H1 (cell line): ENCODE measurements around the gene TNFSF4. TPM values are rescaled to one million over a fixed set of nuclear protein-coding genes. Genes with fewer than 3 reads are reported as not detected.

Source experiments
- CTCF ChIA-PET: fragments of 300-600 bp; sonication (Branson Sonifier 250); formaldehyde crosslinking; loops from one replicate; lab custom pipeline; 2021; ENCODE audit not compliant: partially characterized antibody; lab: Charles Lee
- POLR2A ChIA-PET: fragments of 300-600 bp; sonication (Branson Sonifier 250); formaldehyde crosslinking; loops from one replicate; lab custom pipeline; 2021; ENCODE audit warnings: inconsistent platforms; ENCODE audit not compliant: partially characterized antibody; lab: Charles Lee
- DNase-seq, 2 experiments: peaks; one replicate each; pipeline versions ENCODE4 v3.0.0 to v3.0.0-alpha.2; 2010 to 2022; ENCODE audit warnings: low spot score in 2 of 2, low read depth in 1 of 2, mixed read lengths in 1 of 2
- FAIRE-seq: peaks from 2 replicates; lab custom pipeline; 2011; peaks lifted over from hg19 to GRCh38; lab: Jason Lieb, UNC
- H2AFZ ChIP-seq: 2 replicates; pipeline ENCODE4 v1.8.1; 2012; ENCODE audit warnings: low read length, inconsistent platforms
- H2AK5ac ChIP-seq: 2 replicates; pipeline ENCODE4 v1.6.1; 2013; ENCODE audit warnings: low read depth, low read length
- H2BK120ac ChIP-seq: replicated peaks from 2 replicates; pipeline ENCODE3; 2013; ENCODE audit warnings: low read depth, low read length, inconsistent platforms
- H2BK12ac ChIP-seq: 2 replicates; pipeline ENCODE4 v1.6.1; 2013; ENCODE audit warnings: low read depth, low read length
- H2BK15ac ChIP-seq: 2 replicates; pipeline ENCODE4 v1.6.1; 2013; ENCODE audit warnings: low read length
- H2BK20ac ChIP-seq: 2 replicates; pipeline ENCODE4 v1.6.1; 2013; ENCODE audit warnings: low read length
- H2BK5ac ChIP-seq: 2 replicates; pipeline ENCODE4 v1.6.1; 2013; ENCODE audit warnings: low read depth, low read length
- H3K14ac ChIP-seq: 2 replicates; pipeline ENCODE4 v1.6.1; 2013; ENCODE audit warnings: inconsistent platforms; ENCODE audit not compliant: insufficient read length
- H3K18ac ChIP-seq: 2 replicates; pipeline ENCODE4 v1.6.1; 2013; ENCODE audit warnings: low read length; ENCODE audit errors: extremely low read depth
- H3K23ac ChIP-seq: 2 replicates; pipeline ENCODE4 v1.6.1; 2013; ENCODE audit warnings: inconsistent platforms; ENCODE audit not compliant: insufficient read length
- H3K23me2 ChIP-seq: 2 replicates; pipeline ENCODE4 v1.6.1; 2013; ENCODE audit warnings: low read depth, low read length
- H3K27ac ChIP-seq: 2 replicates; pipeline ENCODE4 v1.6.1; 2011; ENCODE audit warnings: low read depth, low read length, inconsistent platforms
- H3K27me3 ChIP-seq, 4 experiments: replicated peaks in 1 of 4; 1 replicate in 1 of 4; 2 replicates in 3 of 4; pipeline versions ENCODE4 v1.6.1 to v1.8.1; 2011 to 2013; ENCODE audit warnings: low read length in 3 of 4, mild to moderate bottlenecking in 3 of 4, inconsistent platforms in 2 of 4, mixed read lengths in 2 of 4, moderate library complexity in 1 of 4; ENCODE audit not compliant: control insufficient read depth in 3 of 4, insufficient read depth in 3 of 4; ENCODE audit errors: extremely low read depth in 1 of 4
- H3K36me3 ChIP-seq, 4 experiments: 2 replicates each; pipeline versions ENCODE4 v1.6.1 to v1.8.1; 2011 to 2013; ENCODE audit warnings: mild to moderate bottlenecking in 4 of 4, low read length in 3 of 4, moderate library complexity in 2 of 4, control low read depth in 1 of 4, inconsistent platforms in 1 of 4; ENCODE audit not compliant: insufficient read depth in 4 of 4, control insufficient read depth in 2 of 4
- H3K4ac ChIP-seq: replicated peaks from 2 replicates; pipeline ENCODE3; 2013; ENCODE audit warnings: low read length, low read depth, mixed read lengths, inconsistent platforms; ENCODE audit not compliant: insufficient read length
- H3K4me1 ChIP-seq, 4 experiments: replicated peaks in 1 of 4; 1 replicate in 1 of 4; 2 replicates in 3 of 4; pipeline versions ENCODE4 v1.6.1 to v1.8.1; 2011 to 2013; ENCODE audit warnings: low read length in 3 of 4, inconsistent platforms in 2 of 4, mixed read lengths in 1 of 4; ENCODE audit not compliant: insufficient read depth in 4 of 4, control insufficient read depth in 3 of 4
- H3K4me2 ChIP-seq, 2 experiments: 2 replicates each; pipeline versions ENCODE4 v1.6.1 to v1.8.1; 2011 to 2013; ENCODE audit warnings: low read depth in 2 of 2, low read length in 2 of 2, control low read depth in 1 of 2, inconsistent platforms in 1 of 2, mild to moderate bottlenecking in 1 of 2; ENCODE audit not compliant: insufficient read depth in 1 of 2
- H3K4me3 ChIP-seq, 4 experiments: fragments of 200-600, 300-600 bp in 1 of 4; sonication (generic), shearing (Covaris generic), sonication (Bioruptor Twin) in 1 of 4; 2 replicates each; pipeline versions ENCODE4 v1.5.1 to v1.8.1; 2011 to 2016; ENCODE audit warnings: low read length in 4 of 4, low read depth in 3 of 4, control low read depth in 2 of 4, inconsistent platforms in 2 of 4, mild to moderate bottlenecking in 2 of 4, mixed read lengths in 1 of 4, moderate library complexity in 1 of 4; ENCODE audit not compliant: insufficient read depth in 2 of 4; ENCODE audit errors: extremely low read depth in 1 of 4
- H3K56ac ChIP-seq: replicated peaks from 2 replicates; pipeline ENCODE3; 2013; ENCODE audit warnings: low read depth, mild to moderate bottlenecking, mixed read lengths, low read length, inconsistent platforms; ENCODE audit not compliant: insufficient read length
- H3K79me1 ChIP-seq: 2 replicates; pipeline ENCODE4 v1.6.1; 2013; ENCODE audit warnings: low read depth, low read length, control low read depth
- H3K79me2 ChIP-seq, 2 experiments: 2 replicates each; pipeline versions ENCODE4 v1.6.1 to v1.8.1; 2012 to 2013; ENCODE audit warnings: low read length in 2 of 2, mild to moderate bottlenecking in 2 of 2, inconsistent platforms in 1 of 2; ENCODE audit not compliant: insufficient read depth in 2 of 2, control insufficient read depth in 1 of 2
- H3K9ac ChIP-seq, 4 experiments: replicated peaks in 1 of 4; 1 replicate in 1 of 4; 2 replicates in 3 of 4; pipeline versions ENCODE4 v1.6.1 to v1.8.1; 2011 to 2013; ENCODE audit warnings: low read depth in 3 of 4, low read length in 3 of 4, control low read depth in 2 of 4, mild to moderate bottlenecking in 2 of 4, moderate library complexity in 2 of 4, inconsistent platforms in 1 of 4; ENCODE audit errors: extremely low read depth in 1 of 4
- H3K9me3 ChIP-seq, 2 experiments: 2 replicates each; pipeline versions ENCODE4 v1.6.1 to v1.8.1; 2012 to 2013; ENCODE audit warnings: mild to moderate bottlenecking in 2 of 2, moderate library complexity in 2 of 2, control low read depth in 1 of 2, inconsistent platforms in 1 of 2, low read depth in 1 of 2, low read length in 1 of 2, mixed read lengths in 1 of 2; ENCODE audit not compliant: insufficient read depth in 2 of 2
- H4K20me1 ChIP-seq, 2 experiments: replicated peaks in 1 of 2; 2 replicates each; pipeline versions ENCODE3 to v1.8.1; 2011 to 2013; ENCODE audit warnings: inconsistent platforms in 2 of 2, low read length in 2 of 2, mild to moderate bottlenecking in 1 of 2; ENCODE audit not compliant: insufficient read depth in 2 of 2, control insufficient read depth in 1 of 2
- H4K5ac ChIP-seq: 2 replicates; pipeline ENCODE4 v1.6.1; 2013; ENCODE audit warnings: low read length, low read depth, mixed read lengths, inconsistent platforms; ENCODE audit not compliant: insufficient read length
- H4K8ac ChIP-seq: 2 replicates; pipeline ENCODE4 v1.8.0; 2013; ENCODE audit warnings: mild to moderate bottlenecking, moderate library complexity, low read length, inconsistent platforms; ENCODE audit not compliant: insufficient read depth; ENCODE audit errors: extremely low read depth
- H4K91ac ChIP-seq: replicated peaks from 2 replicates; pipeline ENCODE3; 2013; ENCODE audit warnings: low read length, mixed read lengths, inconsistent platforms; ENCODE audit not compliant: insufficient read length
- GABPA ChIP-seq: IDR thresholded peaks from 2 replicates; pipeline ENCODE4 v1.6.1; 2011; ENCODE audit warnings: mild to moderate bottlenecking, low read length, moderate library complexity, borderline replicate concordance; ENCODE audit not compliant: insufficient read depth
- POU5F1 ChIP-seq: IDR thresholded peaks from 2 replicates; pipeline ENCODE4 v1.6.1; 2011; ENCODE audit warnings: low read depth, mild to moderate bottlenecking, low read length, moderate library complexity
- WGBS, 2 experiments: shearing (Covaris generic) in 1 of 2; methylation state at CpG; one replicate each; pipeline versions ENCODE4 v1.1.6 to v1.1.7; 2013 to 2015; ENCODE audit warnings: low lambda C conversion rate in 2 of 2, mixed read lengths in 2 of 2, inconsistent platforms in 1 of 2, low coverage in 1 of 2, missing lambda C conversion rate in 1 of 2; ENCODE audit not compliant: insufficient replicate concordance in 2 of 2, insufficient coverage in 1 of 2, insufficient read length in 1 of 2; ENCODE audit errors: extremely low coverage in 1 of 2, missing lambda C conversion rate in 1 of 2; 5-methylcytosine and 5-hydroxymethylcytosine counted together
- polyA plus RNA-seq, 7 experiments: library from polyadenylated mRNA; depleted of rRNA in 3 of 7; stranded (reverse) in 5 of 7; unstranded in 2 of 7; fragments of >200 nt in 5 of 7; fragments of 200-250 nt in 2 of 7; gene quantifications; 1 replicate in 5 of 7; 2 replicates in 1 of 7; 4 replicates in 1 of 7; pipeline versions ENCODE4 v1.2.1 to v1.2.3, GENCODE V29; 2011 to 2013; ENCODE audit warnings: missing spikeins in 2 of 7, mixed read lengths in 2 of 7
- total RNA-seq: library from RNA; stranded (reverse); fragmentation: NEBNext Ultra II Directional; extraction: Animal tissue kit (Norgen Biotek cat#: 25700); gene quantifications from 2 replicates; pipeline ENCODE4 v1.2.1, GENCODE V29; 2021
- TF ChIP-seq, protein P1 (sequence below): IDR thresholded peaks from 2 replicates; pipeline ENCODE4 v1.6.1; 2012; ENCODE audit warnings: low read length, inconsistent platforms

The TNFSF4 gene
- total and polyA plus RNA-seq, 2 of the 8 experiments (the other 6 are each of a cell fraction or from before 2014, with no cell fraction given), result 0.54 to 0.63 TPM

DNA sequence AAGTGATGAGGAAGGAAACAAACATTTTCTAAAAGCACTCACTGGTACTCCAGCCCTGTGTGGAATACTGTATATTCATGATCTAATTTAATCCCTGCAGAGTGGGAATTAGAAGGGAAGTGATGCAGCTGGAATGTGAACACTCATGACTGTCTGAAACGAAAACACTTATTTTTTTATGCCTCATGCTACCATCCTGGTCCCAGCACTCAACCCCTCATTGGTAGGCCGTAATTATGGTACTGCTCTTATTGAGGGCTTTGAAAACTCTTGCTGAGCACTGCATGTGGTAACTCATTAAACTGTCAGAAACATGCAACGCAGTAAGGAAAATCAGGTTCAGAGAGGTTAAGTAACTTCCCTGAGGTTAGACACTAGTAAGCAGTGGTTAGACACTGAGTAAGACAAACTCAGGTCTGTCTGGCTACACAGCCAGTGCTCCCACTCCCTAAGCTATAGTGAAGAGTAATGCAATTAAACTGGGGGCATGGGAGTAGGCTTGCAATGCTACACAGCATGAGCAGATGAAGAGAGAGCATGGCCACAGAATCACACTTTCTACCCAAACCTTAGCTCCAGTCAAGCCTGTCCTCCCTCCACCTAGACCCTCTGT lies 17.3 kb upstream of the TNFSF4 start:
- no peak overlapping the region for H4K8ac ChIP-seq
- H3K9me3 ChIP-seq, result peaks cover 8 to 9% of the 10 kb centered on the region in 2 experiments; a peak in 2 of 4 replicates
- no peak overlapping the region for H3K9ac ChIP-seq
- H3K4ac ChIP-seq, result no peak overlapping the region
- ChIA-PET POLR2A (no interaction called here), CTCF (no interaction called here)
- H3K23ac ChIP-seq, result no peak overlapping the region
- no peaks in the 10 kb centered on the region for H4K20me1 ChIP-seq
- no peak overlapping the region for H3K4me2 ChIP-seq
- H3K4me1 ChIP-seq, result no peaks in the 10 kb centered on the region
- H2AK5ac ChIP-seq, result no peak overlapping the region
- no peak overlapping the region for H2BK120ac ChIP-seq
- no peak overlapping the region for H2AFZ ChIP-seq
- no peak overlapping the region for H2BK5ac ChIP-seq
- no peak for FAIRE-seq
- no peak overlapping the region for H2BK20ac ChIP-seq
- H4K5ac ChIP-seq, result no peak overlapping the region
- H3K27ac ChIP-seq, result no peak overlapping the region
- no peaks in the 10 kb centered on the region for H3K27me3 ChIP-seq
- H3K79me2 ChIP-seq, result no peaks in the 10 kb centered on the region
- no peak overlapping the region for H3K4me3 ChIP-seq
- no peak overlapping the region for H3K18ac ChIP-seq
- H2BK15ac ChIP-seq, result no peak overlapping the region
- no peaks in the 10 kb centered on the region for H3K36me3 ChIP-seq
- no peak overlapping the region for H3K14ac ChIP-seq
- WGBS, 2 experiments, result 84% methylated on average over 3 of the region's 3 CpGs; no CpG with 5 or more reads in 1 of the 2 experiments
- DNase-seq, result no peak
- H3K56ac ChIP-seq, result no peak overlapping the region
- H3K23me2 ChIP-seq, result no peaks in the 10 kb centered on the region
- H2BK12ac ChIP-seq, result no peak overlapping the region
- no peak overlapping the region for H4K91ac ChIP-seq
- H3K79me1 ChIP-seq, result no peaks in the 10 kb centered on the region
- TF ChIP-seq, protein P1, sequence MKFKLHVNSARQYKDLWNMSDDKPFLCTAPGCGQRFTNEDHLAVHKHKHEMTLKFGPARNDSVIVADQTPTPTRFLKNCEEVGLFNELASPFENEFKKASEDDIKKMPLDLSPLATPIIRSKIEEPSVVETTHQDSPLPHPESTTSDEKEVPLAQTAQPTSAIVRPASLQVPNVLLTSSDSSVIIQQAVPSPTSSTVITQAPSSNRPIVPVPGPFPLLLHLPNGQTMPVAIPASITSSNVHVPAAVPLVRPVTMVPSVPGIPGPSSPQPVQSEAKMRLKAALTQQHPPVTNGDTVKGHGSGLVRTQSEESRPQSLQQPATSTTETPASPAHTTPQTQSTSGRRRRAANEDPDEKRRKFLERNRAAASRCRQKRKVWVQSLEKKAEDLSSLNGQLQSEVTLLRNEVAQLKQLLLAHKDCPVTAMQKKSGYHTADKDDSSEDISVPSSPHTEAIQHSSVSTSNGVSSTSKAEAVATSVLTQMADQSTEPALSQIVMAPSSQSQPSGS, result no peak
- TF ChIP-seq POU5F1 (no peak), GABPA (no peak)
